Nasal cavity respiratory epithelium epithelial cell of viscerocranial mucosa (primary cell): Measurements from ENCODE around the gene WTIP. TPM values are rescaled to one million over a fixed set of nuclear protein-coding genes. Genes with fewer than 3 reads are reported as not detected.

Experiments
- total RNA-seq: library from RNA; depleted of rRNA; stranded (reverse); fragments of >200 nt; gene quantifications from 2 replicates; pipeline ENCODE4 v1.2.3, GENCODE V29; 2014

WTIP gene
- 20.2 and 35.2 TPM in 2 replicates for total RNA-seq

GRCh38 chr19:34480971-34481841 is at the start of gene WTIP:
TSS of gene WTIP (plus strand) at chr19:34481758. CDS start at chr19:34481975, 217 bp downstream.

Other genes starting within 250 kb of the WTIP start
- gene GARRE1, start 227.2 kb upstream of the WTIP start, total RNA-seq: 9.2 and 10.4 TPM in 2 replicates
- 102 and 251 TPM in 2 replicates for gene GPI, start 116.6 kb upstream of the WTIP start, total RNA-seq
- 19.4 and 28.4 TPM in 2 replicates for gene PDCD2L, start 77.4 kb upstream of the WTIP start, total RNA-seq
- gene UBA2, start 53.4 kb upstream of the WTIP start, total RNA-seq: 200 and 229 TPM in 2 replicates
- gene SCGB2B2, start 195.4 kb downstream of the WTIP start, total RNA-seq: under 0.01 and 0.21 TPM in 2 replicates
- 6.2 and 15.9 TPM in 2 replicates for gene ZNF302, start 195.9 kb downstream of the WTIP start, total RNA-seq